ENCODE data around the gene CASK.

DNA sequence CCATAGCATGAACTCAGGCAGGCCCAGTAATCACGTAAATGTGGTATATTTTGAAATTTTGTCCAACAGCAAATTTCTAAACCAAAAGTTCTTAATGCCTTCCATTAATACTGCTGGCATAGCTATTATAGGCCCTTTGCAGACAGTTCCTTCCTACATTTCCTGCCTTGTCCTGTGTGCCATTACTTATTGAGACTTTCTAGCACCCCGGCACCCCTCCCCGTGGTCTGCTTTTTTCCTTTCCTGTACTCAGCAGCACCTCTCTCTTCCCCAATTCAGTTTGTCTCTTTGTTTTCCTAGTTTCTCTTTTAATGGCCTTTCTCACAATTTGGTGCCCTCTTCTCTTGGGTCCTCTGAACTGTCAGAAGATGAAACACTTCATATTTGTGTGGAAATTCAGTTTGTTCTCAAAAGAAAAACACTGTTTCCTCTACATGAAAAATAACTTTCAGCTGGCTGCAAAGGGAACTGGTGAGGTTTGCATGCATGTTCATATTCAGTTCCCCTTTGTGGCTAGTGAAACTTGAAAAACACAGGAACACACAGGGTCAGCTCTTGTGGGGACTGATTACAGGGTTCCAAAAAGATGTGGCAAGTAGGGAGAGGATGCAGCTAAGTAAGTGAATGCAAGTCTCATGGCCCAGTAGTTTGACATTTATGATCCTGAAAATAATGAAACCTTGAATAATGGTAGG lies 217.5 kb downstream of the CASK start:
- TF ChIP-seq, protein P1, sequence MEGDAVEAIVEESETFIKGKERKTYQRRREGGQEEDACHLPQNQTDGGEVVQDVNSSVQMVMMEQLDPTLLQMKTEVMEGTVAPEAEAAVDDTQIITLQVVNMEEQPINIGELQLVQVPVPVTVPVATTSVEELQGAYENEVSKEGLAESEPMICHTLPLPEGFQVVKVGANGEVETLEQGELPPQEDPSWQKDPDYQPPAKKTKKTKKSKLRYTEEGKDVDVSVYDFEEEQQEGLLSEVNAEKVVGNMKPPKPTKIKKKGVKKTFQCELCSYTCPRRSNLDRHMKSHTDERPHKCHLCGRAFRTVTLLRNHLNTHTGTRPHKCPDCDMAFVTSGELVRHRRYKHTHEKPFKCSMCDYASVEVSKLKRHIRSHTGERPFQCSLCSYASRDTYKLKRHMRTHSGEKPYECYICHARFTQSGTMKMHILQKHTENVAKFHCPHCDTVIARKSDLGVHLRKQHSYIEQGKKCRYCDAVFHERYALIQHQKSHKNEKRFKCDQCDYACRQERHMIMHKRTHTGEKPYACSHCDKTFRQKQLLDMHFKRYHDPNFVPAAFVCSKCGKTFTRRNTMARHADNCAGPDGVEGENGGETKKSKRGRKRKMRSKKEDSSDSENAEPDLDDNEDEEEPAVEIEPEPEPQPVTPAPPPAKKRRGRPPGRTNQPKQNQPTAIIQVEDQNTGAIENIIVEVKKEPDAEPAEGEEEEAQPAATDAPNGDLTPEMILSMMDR (IDR thresholded peaks at IDR 0.05; ENCODE audit: low read depth, low read length): no peak
- TF ChIP-seq POLR2A (IDR thresholded peaks at IDR 0.05; ENCODE audit: extremely low read depth, insufficient read length): no peak
